IMR-90 (cell line): ENCODE results near the gene GDI2. TPM values are rescaled to one million over a fixed set of nuclear protein-coding genes. Genes with fewer than 3 reads are reported as not detected.

ENCODE experiments used
- ATAC-seq: fragments of 200-7000 bp; cut with Tn5 transposase; 2 replicates; pipeline ENCODE4 v1.9.1; 2020; ENCODE audit warnings: low read depth, mild to moderate bottlenecking, moderate library complexity
- BruUV-seq: library from RNA; stranded (reverse); fragments of 400-500 nt; replicated peaks from 2 replicates; lab custom pipeline; 2021; lab: Mats Ljungman, UMichigan
- CTCF ChIA-PET: fragments of 300-600 bp; formaldehyde crosslinking; extraction: SDS; loops from one replicate; lab custom pipeline; 2021; ENCODE audit warnings: antibody characterized with exemption; lab: Yijun Ruan, JAX
- POLR2A ChIA-PET: fragments of 300-600 bp; sonication (Branson Sonifier 250); formaldehyde crosslinking; loops from one replicate; lab custom pipeline; 2022; ENCODE audit warnings: antibody characterized with exemption; ENCODE audit not compliant: unreplicated experiment; lab: Charles Lee
- DNase-seq: peaks from one replicate; pipeline ENCODE4 v3.0.0; 2013
- H2AFZ ChIP-seq: replicated peaks from 2 replicates; pipeline ENCODE3; 2013; ENCODE audit warnings: low read length, mild to moderate bottlenecking; ENCODE audit not compliant: poor library complexity
- H2AK5ac ChIP-seq: 2 replicates; pipeline ENCODE4 v1.6.1; 2013; ENCODE audit warnings: low read depth, low read length, inconsistent platforms
- H2AK9ac ChIP-seq: replicated peaks from 2 replicates; pipeline ENCODE3; 2013; ENCODE audit warnings: mild to moderate bottlenecking, low read depth, low read length, moderate library complexity; ENCODE audit not compliant: poor library complexity
- H2BK120ac ChIP-seq: 2 replicates; pipeline ENCODE4 v1.6.1; 2013; ENCODE audit warnings: low read depth, low read length, inconsistent platforms
- H2BK15ac ChIP-seq: 3 replicates; pipeline ENCODE4 v1.6.1; 2013; ENCODE audit warnings: low read depth, low read length, inconsistent platforms
- H2BK20ac ChIP-seq: 2 replicates; pipeline ENCODE4 v1.6.1; 2013; ENCODE audit warnings: low read depth, mild to moderate bottlenecking, inconsistent platforms, low read length, moderate library complexity
- H2BK5ac ChIP-seq: 2 replicates; pipeline ENCODE4 v1.6.1; 2013; ENCODE audit warnings: mild to moderate bottlenecking, low read depth, low read length, inconsistent platforms; ENCODE audit not compliant: poor library complexity, severe bottlenecking
- H3K14ac ChIP-seq: replicated peaks from 2 replicates; pipeline ENCODE4 v1.6.1; 2013; ENCODE audit warnings: low read depth, low read length, inconsistent platforms
- H3K18ac ChIP-seq: 2 replicates; pipeline ENCODE4 v1.6.1; 2013; ENCODE audit warnings: low read depth, low read length, control low read depth
- H3K23ac ChIP-seq: 2 replicates; pipeline ENCODE4 v1.6.1; 2013; ENCODE audit warnings: low read depth, low read length, inconsistent platforms
- H3K27ac ChIP-seq: 2 replicates; pipeline ENCODE4 v1.5.1; 2013; ENCODE audit warnings: mild to moderate bottlenecking, control low read depth, low read length; ENCODE audit not compliant: insufficient read depth
- H3K27me3 ChIP-seq: 2 replicates; pipeline ENCODE4 v1.6.1; 2013; ENCODE audit warnings: low read length; ENCODE audit not compliant: control insufficient read depth, insufficient read depth
- H3K36me3 ChIP-seq: 2 replicates; pipeline ENCODE4 v1.6.1; 2013; ENCODE audit warnings: low read length, mixed read lengths; ENCODE audit not compliant: control insufficient read depth, insufficient read depth
- H3K4ac ChIP-seq: 2 replicates; pipeline ENCODE4 v1.6.1; 2013; ENCODE audit warnings: low read depth, low read length, inconsistent platforms
- H3K4me1 ChIP-seq: 2 replicates; pipeline ENCODE4 v1.6.1; 2013; ENCODE audit warnings: low read length, mixed read lengths; ENCODE audit not compliant: control insufficient read depth, insufficient read depth
- H3K4me2 ChIP-seq: 2 replicates; pipeline ENCODE4 v1.6.1; 2013; ENCODE audit warnings: low read depth, mild to moderate bottlenecking, control low read depth, low read length, moderate library complexity
- H3K4me3 ChIP-seq: 2 replicates; pipeline ENCODE4 v1.5.1; 2013; ENCODE audit warnings: low read depth, mild to moderate bottlenecking, control low read depth, low read length, moderate library complexity; ENCODE audit not compliant: insufficient read depth
- H3K56ac ChIP-seq: 2 replicates; pipeline ENCODE4 v1.6.1; 2013; ENCODE audit warnings: low read length, inconsistent platforms; ENCODE audit not compliant: insufficient read depth; ENCODE audit errors: extremely low read depth
- H3K79me1 ChIP-seq, 2 experiments: 2 replicates each; pipeline ENCODE4 v1.6.1; 2013; ENCODE audit warnings: low read length in 2 of 2, inconsistent platforms in 1 of 2, low read depth in 1 of 2
- H3K9ac ChIP-seq: 2 replicates; pipeline ENCODE4 v1.6.1; 2013; ENCODE audit warnings: low read depth, low read length, control low read depth
- H3K9me1 ChIP-seq: 2 replicates; pipeline ENCODE4 v1.6.1; 2013; ENCODE audit warnings: low read length, inconsistent platforms; ENCODE audit not compliant: insufficient read depth
- H3K9me3 ChIP-seq: 2 replicates; pipeline ENCODE4 v1.6.1; 2013; ENCODE audit warnings: low read length; ENCODE audit not compliant: control insufficient read depth, insufficient read depth
- H4K20me1 ChIP-seq: 2 replicates; pipeline ENCODE4 v1.6.1; 2013; ENCODE audit warnings: low read length, inconsistent platforms; ENCODE audit not compliant: insufficient read depth
- H4K5ac ChIP-seq: 2 replicates; pipeline ENCODE4 v1.6.1; 2013; ENCODE audit warnings: mild to moderate bottlenecking, low read depth, low read length, control low read depth
- H4K8ac ChIP-seq, 2 experiments: 2 replicates each; pipeline ENCODE4 v1.6.1; 2013; ENCODE audit warnings: low read depth in 2 of 2, low read length in 2 of 2, control low read depth in 1 of 2, inconsistent platforms in 1 of 2
- H4K91ac ChIP-seq: 2 replicates; pipeline ENCODE4 v1.6.1; 2013; ENCODE audit warnings: low read depth, low read length, inconsistent platforms; ENCODE audit not compliant: insufficient read depth
- MXI1 ChIP-seq: IDR thresholded peaks from 2 replicates; pipeline ENCODE4 v1.6.1; 2012; ENCODE audit warnings: low read depth, mild to moderate bottlenecking, low read length, moderate library complexity, borderline replicate concordance
- POLR2A ChIP-seq: IDR thresholded peaks from 2 replicates; pipeline ENCODE4 v1.6.1; 2012; ENCODE audit warnings: mild to moderate bottlenecking, low read depth, low read length
- RFX5 ChIP-seq: IDR thresholded peaks from 2 replicates; pipeline ENCODE4 v1.8.0; 2012; ENCODE audit warnings: low read depth, mild to moderate bottlenecking, low read length, moderate library complexity
- SMC3 ChIP-seq: fragments of 150-350 bp; IDR thresholded peaks from 2 replicates; pipeline ENCODE4 v1.6.1; 2016; ENCODE audit warnings: low read depth, mild to moderate bottlenecking, antibody characterized with exemption, low read length, moderate library complexity
- WGBS, 2 experiments: methylation state at CpG; one replicate each; pipeline versions ENCODE4 v1.1.5 to v1.1.7; 2013; ENCODE audit warnings: missing lambda C conversion rate in 2 of 2; ENCODE audit not compliant: insufficient read length in 1 of 2; ENCODE audit errors: extremely low coverage in 2 of 2; 5-methylcytosine and 5-hydroxymethylcytosine counted together
- dilution Hi-C: fragments of 300-500 bp; cut with HindIII; formaldehyde crosslinking; loops from one replicate; pipeline ENCODE4 v1.14.3; 2018; ENCODE audit warnings: low sequenced_read_pairs; ENCODE audit not compliant: unreplicated experiment
- in situ Hi-C: fragments of 300-500 bp; cut with MboI; formaldehyde crosslinking; loops from 3 replicates; pipeline ENCODE4 v1.14.3; 2019; ENCODE audit warnings: low sequenced_read_pairs, inconsistent platforms, mixed read lengths
- intact Hi-C: fragments of 100-400 bp; cut with micrococcal nuclease; formaldehyde crosslinking; loops from 2 replicates; pipeline ENCODE4 v1.10.0; 2022
- polyA plus RNA-seq, 3 experiments: library from polyadenylated mRNA; depleted of rRNA; stranded (reverse); fragments of >200 nt; gene quantifications; 2 replicates each; pipeline ENCODE4 v1.2.3, GENCODE V29; 2012; ENCODE audit warnings: low replicate concordance in 1 of 3
- total RNA-seq: library from RNA; depleted of rRNA; stranded (reverse); fragments of >200 nt; gene quantifications from 2 replicates; pipeline ENCODE4 v1.2.3, GENCODE V29; 2012

Gene GDI2
- total and polyA plus RNA-seq, 2 of the 4 experiments (the other 2 are of a cell fraction), result 171 to 396 TPM

DNA sequence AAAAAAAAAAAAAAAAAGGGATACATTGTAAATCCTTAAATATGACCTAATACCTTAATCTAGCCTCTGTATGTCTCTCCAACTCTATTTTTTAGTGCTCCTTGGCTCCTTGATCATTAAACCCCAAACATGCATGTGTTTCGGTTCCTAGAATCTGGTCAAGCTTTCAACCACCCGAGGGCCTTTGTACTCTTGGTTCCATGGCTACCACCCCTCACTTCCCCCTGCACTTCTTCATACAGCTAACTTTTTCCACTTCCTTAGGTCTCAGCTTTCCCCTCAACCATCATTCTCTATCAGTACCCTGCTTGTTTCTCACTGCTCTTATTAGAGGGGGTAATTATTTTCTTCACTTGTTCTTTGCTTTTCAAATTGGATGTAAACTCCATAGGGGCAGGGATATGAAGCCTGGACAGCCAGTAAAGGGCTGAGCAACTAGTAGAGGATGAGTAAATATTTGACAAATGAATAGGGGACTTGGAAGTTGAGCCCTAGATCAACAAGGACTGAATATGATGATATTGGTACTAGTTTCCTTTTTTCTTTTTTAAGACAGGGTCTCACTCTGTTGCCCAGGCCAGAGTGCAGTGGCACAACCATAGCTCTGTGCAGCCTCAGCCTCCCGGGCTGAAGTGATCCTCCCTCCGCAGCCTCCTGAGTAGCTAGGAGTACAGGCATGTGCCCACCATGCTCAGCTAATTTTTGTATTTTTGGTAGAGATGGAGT lies 4.3 kb upstream of the GDI2 start:
- H2AFZ ChIP-seq, result no peak overlapping the region
- H3K18ac ChIP-seq, result no peak overlapping the region
- H3K9me1 ChIP-seq, result peaks cover 7% of the 10 kb centered on the region; the same call in 1 of the 2 replicates
- no peaks in the 10 kb centered on the region for H3K36me3 ChIP-seq
- H4K5ac ChIP-seq, result no peak overlapping the region
- H4K8ac ChIP-seq, result no peak overlapping the region
- dilution Hi-C loops (no loop called here), intact Hi-C loops (no loop called here), in situ Hi-C loops (no loop called here)
- no peak overlapping the region for H2BK20ac ChIP-seq
- H3K14ac ChIP-seq, result no peak overlapping the region
- ATAC-seq (no peak), DNase-seq (no peak)
- TF ChIP-seq RFX5 (no peak), MXI1 (no peak), SMC3 (no peak), POLR2A (no peak)
- CTCF ChIA-PET, result interaction anchor here (0.6 kb wide), 1 partner anchor 20 kb away, joined by 5 read pairs; no protein-coding TSS in a partner anchor
- no peak overlapping the region for H3K9ac ChIP-seq
- H3K4me1 ChIP-seq, result peaks cover 3% of the 10 kb centered on the region; the same call in 1 of the 2 replicates
- POLR2A ChIA-PET, result no interaction called here
- H2AK9ac ChIP-seq, result no peak overlapping the region
- peaks cover 13 to 17% of the 10 kb centered on the region in 2 experiments for H3K79me1 ChIP-seq
- H2BK120ac ChIP-seq, result no peak overlapping the region
- H2AK5ac ChIP-seq, result no peak overlapping the region
- no peak overlapping the region for H3K4ac ChIP-seq
- no peak overlapping the region for H3K4me3 ChIP-seq
- H3K23ac ChIP-seq, result no peak overlapping the region
- H2BK5ac ChIP-seq, result no peak overlapping the region
- H3K4me2 ChIP-seq, result no peak overlapping the region
- WGBS, 2 experiments, result 80% methylated on average over 1 of the region's 4 CpGs; no CpG with 5 or more reads in 1 of the 2 experiments
- H3K56ac ChIP-seq, result no peak overlapping the region
- BruUV-seq, result no TSS peak
- H3K27ac ChIP-seq, result no peak overlapping the region
- peaks cover 3% of the 10 kb centered on the region for H4K20me1 ChIP-seq
- H4K91ac ChIP-seq, result no peak overlapping the region
- no peak overlapping the region for H2BK15ac ChIP-seq
- H3K27me3 ChIP-seq, result no peaks in the 10 kb centered on the region
- H3K9me3 ChIP-seq, result no peaks in the 10 kb centered on the region
